HCT116 (cell line): ENCODE results near the gene WWTR1. TPM values are rescaled to one million over a fixed set of nuclear protein-coding genes. Genes with fewer than 3 reads are reported as not detected.

Experiments
- ATAC-seq: fragments of 200-7000 bp; cut with Tn5 transposase; 2 replicates; pipeline ENCODE4 v1.9.1; 2020; ENCODE audit warnings: mild to moderate bottlenecking, moderate library complexity
- BruUV-seq: library from RNA; stranded (reverse); fragments of 400-500 nt; replicated peaks from 2 replicates; lab custom pipeline; 2021; lab: Mats Ljungman, UMichigan
- CTCF ChIA-PET: fragments of 300-600 bp; sonication (Branson Sonifier 250); formaldehyde crosslinking; loops from one replicate; lab custom pipeline; 2021; ENCODE audit warnings: antibody characterized with exemption; lab: Charles Lee
- POLR2A ChIA-PET: fragments of 300-600, 350-600 bp; sonication (Branson Sonifier 250); formaldehyde crosslinking; loops from one replicate; lab custom pipeline; 2021; ENCODE audit warnings: antibody characterized with exemption; lab: Charles Lee
- RAD21 ChIA-PET, 2 experiments: fragments of 300-600 bp; sonication (Branson Sonifier 250); formaldehyde crosslinking; loops; one replicate each; lab custom pipeline; 2023; ENCODE audit warnings: low total read pairs in 2 of 2; ENCODE audit not compliant: uncharacterized antibody in 2 of 2, unreplicated experiment in 2 of 2, low non-redundant PET in 1 of 2; lab: Charles Lee
- DNase-seq: peaks from one replicate; pipeline ENCODE4 v3.0.0-alpha.2; 2010; ENCODE audit warnings: low read depth, low spot score
- H2AFZ ChIP-seq: fragments of 200-600 bp; shearing (Covaris generic), sonication (generic); 2 replicates; pipeline ENCODE4 v1.6.1; 2017; ENCODE audit warnings: low read depth, mixed run types, mixed read lengths, antibody characterized with exemption, low read length; ENCODE audit not compliant: poor library complexity, severe bottlenecking
- H3K27ac ChIP-seq: 2 replicates; pipeline ENCODE4 v1.5.1; 2012; ENCODE audit warnings: low read depth, low read length
- H3K27me3 ChIP-seq: fragments of 200-600 bp; sonication (generic); 2 replicates; pipeline ENCODE4 v1.6.1; 2016; ENCODE audit warnings: mixed run types, low read length, mixed read lengths; ENCODE audit not compliant: insufficient read depth
- H3K36me3 ChIP-seq, 2 experiments: fragments of 200-500 bp in 1 of 2; fragments of 200-600 bp in 1 of 2; sonication (Bioruptor generic) in 1 of 2; sonication (generic) in 1 of 2; 2 replicates each; pipeline versions ENCODE4 v1.5.1 to v1.6.1; 2014 to 2016; ENCODE audit warnings: low read length in 2 of 2, inconsistent platforms in 1 of 2, mixed read lengths in 1 of 2, mixed run types in 1 of 2; ENCODE audit not compliant: insufficient read depth in 2 of 2, control insufficient read depth in 1 of 2
- H3K4me1 ChIP-seq, 2 experiments: fragments of 200-600 bp in 1 of 2; sonication (generic) in 1 of 2; 2 replicates each; pipeline versions ENCODE4 v1.5.1 to v1.6.1; 2012 to 2017; ENCODE audit warnings: low read length in 2 of 2, inconsistent platforms in 1 of 2, mild to moderate bottlenecking in 1 of 2, mixed read lengths in 1 of 2, mixed run types in 1 of 2, moderate library complexity in 1 of 2; ENCODE audit not compliant: insufficient read depth in 2 of 2, control insufficient read depth in 1 of 2
- H3K4me2 ChIP-seq: fragments of 200-600 bp; sonication (generic); 2 replicates; pipeline ENCODE4 v1.6.1; 2017; ENCODE audit warnings: mixed run types, low read length, mixed read lengths
- H3K4me3 ChIP-seq, 2 experiments: fragments of 200-600 bp in 1 of 2; sonication (generic) in 1 of 2; replicated peaks in 1 of 2; 2 replicates each; pipeline ENCODE4 v1.5.1; 2011 to 2016; ENCODE audit warnings: low read length in 2 of 2, control low read depth in 1 of 2, low read depth in 1 of 2, mild to moderate bottlenecking in 1 of 2, mixed read lengths in 1 of 2, mixed run types in 1 of 2
- H3K79me2 ChIP-seq: fragments of 200-600 bp; sonication (generic); 2 replicates; pipeline ENCODE4 v1.6.1; 2017; ENCODE audit warnings: mild to moderate bottlenecking, mixed run types, low read length, moderate library complexity, mixed read lengths; ENCODE audit not compliant: insufficient read depth
- H3K9ac ChIP-seq: fragments of 200-600 bp; sonication (generic); 2 replicates; pipeline ENCODE4 v1.6.1; 2016; ENCODE audit warnings: low read length, mixed read lengths
- H3K9me2 ChIP-seq: fragments of 200-600 bp; sonication (generic), shearing (Covaris generic); 2 replicates; pipeline ENCODE4 v1.6.1; 2017; ENCODE audit warnings: mixed run types, mild to moderate bottlenecking, moderate library complexity; ENCODE audit not compliant: insufficient read depth
- H3K9me3 ChIP-seq, 2 experiments: fragments of 200-500 bp in 1 of 2; fragments of 200-600 bp in 1 of 2; sonication (Bioruptor generic) in 1 of 2; sonication (generic) in 1 of 2; 2 replicates each; pipeline ENCODE4 v1.6.1; 2014 to 2017; ENCODE audit warnings: low read length in 2 of 2, mixed read lengths in 2 of 2, inconsistent platforms in 1 of 2, low read depth in 1 of 2, mild to moderate bottlenecking in 1 of 2, mixed run types in 1 of 2, moderate library complexity in 1 of 2; ENCODE audit not compliant: control insufficient read depth in 1 of 2, insufficient read depth in 1 of 2
- H4K20me1 ChIP-seq: fragments of 200-600 bp; sonication (generic), shearing (Covaris generic); 2 replicates; pipeline ENCODE4 v1.6.1; 2017; ENCODE audit warnings: mixed run types, mild to moderate bottlenecking, moderate library complexity; ENCODE audit not compliant: insufficient read depth
- CEBPB ChIP-seq: IDR thresholded peaks from 2 replicates; pipeline ENCODE4 v1.6.1; 2012; ENCODE audit warnings: low read depth
- EGR1 ChIP-seq: IDR thresholded peaks from 2 replicates; pipeline ENCODE4 v1.6.1; 2012; ENCODE audit warnings: low read depth
- ELF1 ChIP-seq: IDR thresholded peaks from 2 replicates; pipeline ENCODE4 v1.6.1; 2012; ENCODE audit warnings: low read depth, borderline replicate concordance
- EZH2 ChIP-seq: fragments of 200-600 bp; sonication (generic); IDR thresholded peaks from 2 replicates; pipeline ENCODE4 v1.6.1; 2017; ENCODE audit warnings: antibody characterized with exemption, mixed run types
- FOSL1 ChIP-seq: IDR thresholded peaks from 2 replicates; pipeline ENCODE4 v1.6.1; 2012; ENCODE audit warnings: low read depth
- POLR2A ChIP-seq: IDR thresholded peaks from 2 replicates; pipeline ENCODE4 v1.7.0; 2011; ENCODE audit warnings: borderline replicate concordance; ENCODE audit not compliant: insufficient read depth, insufficient read length; ENCODE audit errors: extremely low read depth
- POLR2AphosphoS5 ChIP-seq: IDR thresholded peaks from 2 replicates; pipeline ENCODE4 v1.6.1; 2011; ENCODE audit warnings: mild to moderate bottlenecking, low read depth, low read length, moderate library complexity
- SP1 ChIP-seq: IDR thresholded peaks from 2 replicates; pipeline ENCODE4 v1.6.1; 2012; ENCODE audit warnings: low read depth
- SRF ChIP-seq: IDR thresholded peaks from 2 replicates; pipeline ENCODE4 v1.6.1; 2012; ENCODE audit warnings: low read depth
- TCF7L2 ChIP-seq: IDR thresholded peaks from 2 replicates; pipeline ENCODE4 v1.7.0; 2011; ENCODE audit warnings: borderline replicate concordance, inconsistent platforms; ENCODE audit not compliant: insufficient read depth, insufficient read length; ENCODE audit errors: extremely low read depth
- YY1 ChIP-seq: IDR thresholded peaks from 2 replicates; pipeline ENCODE4 v1.6.1; 2011; ENCODE audit warnings: low read length, low read depth, moderate library complexity, mild to moderate bottlenecking; ENCODE audit not compliant: insufficient replicate concordance; ENCODE audit errors: extremely low read depth
- ZNF274 ChIP-seq: fragments of 200-500 bp; sonication (Bioruptor generic); IDR thresholded peaks from 2 replicates; pipeline ENCODE4 v1.6.1; 2014; ENCODE audit warnings: mild to moderate bottlenecking, low read depth, low read length, inconsistent platforms
- intact Hi-C: fragments of 100-400 bp; cut with micrococcal nuclease; formaldehyde crosslinking; loops from 2 replicates; pipeline ENCODE4 v1.10.0; 2022
- total RNA-seq: library from RNA; stranded (reverse); gene quantifications from one replicate; pipeline ENCODE4 v1.2.1, GENCODE V29; 2021; ENCODE audit not compliant: unreplicated experiment
- TF ChIP-seq, protein P1 (sequence below): IDR thresholded peaks from 2 replicates; pipeline ENCODE4 v1.6.1; 2012
- TF ChIP-seq, protein P2 (sequence below): IDR thresholded peaks from 2 replicates; pipeline ENCODE4 v1.6.1; 2012
- TF ChIP-seq, protein P3 (sequence below): IDR thresholded peaks from 2 replicates; pipeline ENCODE4 v1.6.1; 2011; ENCODE audit warnings: mild to moderate bottlenecking, low read length, moderate library complexity; ENCODE audit not compliant: insufficient replicate concordance; ENCODE audit errors: extremely low read depth

The WWTR1 gene
- total RNA-seq, 1 experiment from 2014 or later = 46.9 TPM

DNA sequence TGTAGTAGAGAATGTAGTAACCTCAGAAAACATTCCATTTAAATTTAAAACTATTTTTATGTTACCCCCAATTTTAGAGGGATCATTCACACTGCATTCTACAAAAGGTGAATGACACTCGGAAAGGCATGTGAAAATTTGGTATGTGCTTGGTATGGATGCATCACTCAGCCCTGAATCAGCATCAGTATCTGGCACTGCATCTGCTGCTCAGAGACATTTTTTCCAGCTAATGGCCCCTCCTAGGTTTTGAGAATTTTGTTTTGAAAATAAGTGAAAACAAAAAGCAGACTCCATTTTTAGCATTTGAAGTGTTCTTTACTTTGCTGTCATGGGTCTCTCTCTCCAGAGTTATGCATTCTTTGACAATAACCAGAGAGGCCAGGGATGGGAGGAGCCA, 15.6 kb upstream of the WWTR1 start:
- DNase-seq = no peak

DNA sequence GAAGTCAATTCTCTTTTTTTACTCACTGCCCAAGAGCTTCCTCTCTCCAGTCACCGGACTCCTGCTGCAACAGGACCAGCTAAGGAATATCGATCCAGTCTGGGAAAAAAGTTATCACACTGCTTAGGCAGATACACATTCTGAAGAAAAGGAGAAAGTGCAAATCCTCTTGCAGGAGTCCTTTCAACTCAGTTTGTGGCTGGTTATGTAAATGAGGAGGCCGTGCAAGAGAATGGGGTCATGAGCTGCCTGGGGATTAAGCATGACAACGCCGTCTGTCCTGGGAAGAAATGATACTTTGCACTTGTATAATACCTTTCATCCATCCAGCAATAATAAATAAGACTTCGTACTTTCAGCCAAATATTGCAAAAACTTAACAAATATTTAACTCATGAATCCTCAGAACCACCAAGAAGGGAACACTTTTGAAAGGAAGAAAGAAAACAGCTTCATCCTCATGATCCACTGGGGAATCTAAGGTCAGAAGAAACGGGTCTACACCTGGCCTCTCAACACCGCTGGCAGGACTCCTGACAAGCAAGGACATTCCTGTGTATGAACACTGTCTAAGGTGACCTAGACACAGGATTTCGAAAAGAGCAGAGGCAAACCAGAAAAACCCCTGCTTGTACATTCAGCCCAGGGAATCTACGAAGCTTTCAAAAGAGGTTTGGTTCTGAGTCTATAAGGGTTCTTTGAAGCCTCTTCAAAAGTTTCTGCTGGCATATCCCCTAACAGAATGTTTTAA, 13.1 kb upstream of the WWTR1 start:
- POLR2A ChIA-PET = interaction anchor here (1.6 kb wide), 1 partner anchor 12 kb away, joined by 8 read pairs; the partner anchor contains the start of gene WWTR1
- DNase-seq (no peak), ATAC-seq (no peak)
- no peak overlapping the region for H3K4me2 ChIP-seq
- H3K9me2 ChIP-seq = no peaks in the 10 kb centered on the region
- BruUV-seq = no TSS peak
- no peaks in the 10 kb centered on the region for H3K36me3 ChIP-seq
- H3K4me1 ChIP-seq = no peaks in the 10 kb centered on the region
- no peaks in the 10 kb centered on the region for H3K9me3 ChIP-seq
- H3K27ac ChIP-seq = no peak overlapping the region
- H3K27me3 ChIP-seq = no peaks in the 10 kb centered on the region
- no peaks in the 10 kb centered on the region for H3K79me2 ChIP-seq
- intact Hi-C loops = no loop called here
- H4K20me1 ChIP-seq = no peaks in the 10 kb centered on the region
- no peak overlapping the region for H3K9ac ChIP-seq
- RAD21 ChIA-PET = interaction anchor here in 1 of 2 experiments (0.7 kb wide), 1 partner anchor 10 kb away, joined by 4 read pairs; no protein-coding TSS in a partner anchor
- H3K4me3 ChIP-seq = no peak overlapping the region
- H2AFZ ChIP-seq = no peak overlapping the region
- CTCF ChIA-PET = interaction anchor here (0.7 kb wide), 1 partner anchor 46 kb away, joined by 3 read pairs; no protein-coding TSS in a partner anchor
- TF ChIP-seq ELF1 (no peak), SP1 (no peak), SRF (no peak), TCF7L2 (no peak), YY1 (no peak), CEBPB (no peak), POLR2A (no peak), FOSL1 (no peak), EGR1 (no peak), POLR2AphosphoS5 (no peak), EZH2 (no peak)
- TF ChIP-seq, protein P1, sequence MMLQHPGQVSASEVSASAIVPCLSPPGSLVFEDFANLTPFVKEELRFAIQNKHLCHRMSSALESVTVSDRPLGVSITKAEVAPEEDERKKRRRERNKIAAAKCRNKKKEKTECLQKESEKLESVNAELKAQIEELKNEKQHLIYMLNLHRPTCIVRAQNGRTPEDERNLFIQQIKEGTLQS = no peak
- TF ChIP-seq, protein P2, sequence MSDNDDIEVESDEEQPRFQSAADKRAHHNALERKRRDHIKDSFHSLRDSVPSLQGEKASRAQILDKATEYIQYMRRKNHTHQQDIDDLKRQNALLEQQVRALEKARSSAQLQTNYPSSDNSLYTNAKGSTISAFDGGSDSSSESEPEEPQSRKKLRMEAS = no peak
- TF ChIP-seq, protein P3, sequence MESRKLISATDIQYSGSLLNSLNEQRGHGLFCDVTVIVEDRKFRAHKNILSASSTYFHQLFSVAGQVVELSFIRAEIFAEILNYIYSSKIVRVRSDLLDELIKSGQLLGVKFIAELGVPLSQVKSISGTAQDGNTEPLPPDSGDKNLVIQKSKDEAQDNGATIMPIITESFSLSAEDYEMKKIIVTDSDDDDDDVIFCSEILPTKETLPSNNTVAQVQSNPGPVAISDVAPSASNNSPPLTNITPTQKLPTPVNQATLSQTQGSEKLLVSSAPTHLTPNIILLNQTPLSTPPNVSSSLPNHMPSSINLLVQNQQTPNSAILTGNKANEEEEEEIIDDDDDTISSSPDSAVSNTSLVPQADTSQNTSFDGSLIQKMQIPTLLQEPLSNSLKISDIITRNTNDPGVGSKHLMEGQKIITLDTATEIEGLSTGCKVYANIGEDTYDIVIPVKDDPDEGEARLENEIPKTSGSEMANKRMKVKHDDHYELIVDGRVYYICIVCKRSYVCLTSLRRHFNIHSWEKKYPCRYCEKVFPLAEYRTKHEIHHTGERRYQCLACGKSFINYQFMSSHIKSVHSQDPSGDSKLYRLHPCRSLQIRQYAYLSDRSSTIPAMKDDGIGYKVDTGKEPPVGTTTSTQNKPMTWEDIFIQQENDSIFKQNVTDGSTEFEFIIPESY = no peak

More for the DNA sequence above, 15.6 kb upstream of the WWTR1 start:
- peaks cover 6 to 19% of the 10 kb centered on the region in 2 experiments; a peak in 3 of 4 replicates for H3K4me1 ChIP-seq
- H3K4me2 ChIP-seq = no peak overlapping the region
- H3K9me3 ChIP-seq = no peaks in the 10 kb centered on the region
- no peaks in the 10 kb centered on the region for H3K27me3 ChIP-seq
- CTCF ChIA-PET = no interaction called here
- intact Hi-C loops = no loop called here
- no peaks in the 10 kb centered on the region for H4K20me1 ChIP-seq
- H3K79me2 ChIP-seq = no peaks in the 10 kb centered on the region
- H3K9ac ChIP-seq = no peak overlapping the region
- H3K36me3 ChIP-seq = no peaks in the 10 kb centered on the region
- H3K9me2 ChIP-seq = no peaks in the 10 kb centered on the region
- H3K4me3 ChIP-seq = no peak overlapping the region
- RAD21 ChIA-PET = no interaction called here
- no peak overlapping the region for H3K27ac ChIP-seq
- BruUV-seq = no TSS peak
- TF ChIP-seq ZNF274 = no peak
- TF ChIP-seq, protein P2 = no peak
- TF ChIP-seq, all 23 proteins: peak for 0
- ATAC-seq = no peak
- POLR2A ChIA-PET = no interaction called here
- H2AFZ ChIP-seq = no peak overlapping the region
